NCI-H510A treated with DMSO at 0.1 percent for 48 hours (cell line): ENCODE data around the gene CFAP299.
"Not testable (repeated sequence)": the region's sequence is repeated elsewhere in the genome, so short reads cannot be mapped to it uniquely, and the experiment has no call there.

Source experiments
- DNase-seq: peaks from one replicate; lab custom pipeline; 2025; lab: John Stamatoyannopoulos, UW

Gene CFAP299

GRCh38 chr4:80331693-80332092, 3.8 kb upstream of the CFAP299 start:
- no peak for DNase-seq

GRCh38 chr4:80333121-80333520, 2.4 kb upstream of the CFAP299 start:
- no peak for DNase-seq

- DNase-seq: no peak
Observed at GRCh38 chr4:80334568-80334967, 962 bp upstream of the CFAP299 start.

DNA sequence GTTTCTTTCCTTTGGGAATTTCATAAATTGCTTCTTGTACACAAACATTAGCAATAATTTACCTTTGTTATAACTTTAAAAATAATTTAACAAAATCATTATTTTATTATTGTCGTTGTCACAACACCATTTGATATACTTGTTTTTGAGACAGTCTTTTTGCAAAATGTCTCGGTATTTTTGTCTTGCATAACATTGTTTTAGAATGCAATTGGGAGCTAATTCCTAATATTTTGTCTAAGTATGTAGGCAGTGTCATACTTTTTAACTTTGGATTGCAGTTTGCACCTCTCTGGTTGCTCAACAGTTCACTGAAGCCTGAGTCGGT, 340 bp upstream of the CFAP299 start:
- DNase-seq: no peak

- peak; percentile 14 for DNase-seq
Observed at GRCh38 chr4:80336582-80336981, 1.1 kb downstream of the CFAP299 start.

- DNase-seq: no peak
Observed at GRCh38 chr4:80340036-80340435, 4.5 kb downstream of the CFAP299 start.

GRCh38 chr4:80342684-80343083, 7.2 kb downstream of the CFAP299 start:
- not testable (repeated sequence) for DNase-seq

DNA sequence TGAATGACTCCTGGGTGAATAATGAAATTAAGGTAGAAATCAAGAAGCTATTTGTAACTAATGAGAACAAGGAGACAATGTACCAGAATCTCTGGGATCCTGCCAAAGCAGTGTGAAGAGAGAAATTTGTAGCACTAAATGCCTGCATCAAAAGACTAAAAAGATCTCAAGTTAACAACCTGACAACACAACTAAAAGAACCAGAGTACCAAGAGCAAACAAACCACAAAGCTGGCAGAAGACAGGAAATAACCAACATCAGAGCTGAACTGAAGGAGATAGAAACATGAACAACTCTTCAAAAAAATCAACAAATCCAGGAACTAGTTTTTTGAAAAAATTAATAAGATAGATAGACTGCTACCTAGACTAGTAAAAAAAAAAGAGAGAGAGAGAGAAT, 8.4 kb downstream of the CFAP299 start:
- DNase-seq: no peak

- no peak for DNase-seq
Observed at GRCh38 chr4:80360084-80360483, 24.6 kb downstream of the CFAP299 start.

GRCh38 chr4:80360900-80361299, 25.4 kb downstream of the CFAP299 start:
- DNase-seq: no peak

DNA sequence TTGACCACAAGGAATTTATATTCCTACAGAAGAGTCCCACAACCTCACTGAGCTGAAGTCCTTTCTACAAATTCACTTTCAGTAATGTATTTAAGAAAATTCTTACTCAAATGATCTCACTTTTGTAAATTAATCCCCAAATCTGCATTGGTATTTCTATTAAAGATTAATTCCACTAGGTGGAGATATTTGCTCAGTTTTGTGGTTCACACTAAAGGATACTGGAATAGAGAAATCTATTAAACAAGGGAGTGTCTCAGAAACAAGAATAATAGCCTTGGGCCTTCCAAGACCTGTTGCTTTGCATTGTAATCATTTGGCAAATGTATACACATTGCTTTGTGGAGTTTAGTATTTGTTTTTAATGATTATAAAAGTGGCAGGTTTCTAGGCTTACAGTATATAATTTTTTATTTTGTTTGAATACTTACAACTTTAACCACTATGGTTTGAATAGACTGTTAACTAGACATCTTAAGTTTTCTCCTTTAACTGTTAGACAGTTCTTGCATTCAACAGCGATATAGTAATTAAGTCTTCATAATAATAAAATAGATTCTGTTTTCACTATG, 25.9 kb downstream of the CFAP299 start:
- DNase-seq: peak; percentile 10

GRCh38 chr4:80362578-80363181, 27.1 kb downstream of the CFAP299 start:
- peak; percentile 36 for DNase-seq

DNA sequence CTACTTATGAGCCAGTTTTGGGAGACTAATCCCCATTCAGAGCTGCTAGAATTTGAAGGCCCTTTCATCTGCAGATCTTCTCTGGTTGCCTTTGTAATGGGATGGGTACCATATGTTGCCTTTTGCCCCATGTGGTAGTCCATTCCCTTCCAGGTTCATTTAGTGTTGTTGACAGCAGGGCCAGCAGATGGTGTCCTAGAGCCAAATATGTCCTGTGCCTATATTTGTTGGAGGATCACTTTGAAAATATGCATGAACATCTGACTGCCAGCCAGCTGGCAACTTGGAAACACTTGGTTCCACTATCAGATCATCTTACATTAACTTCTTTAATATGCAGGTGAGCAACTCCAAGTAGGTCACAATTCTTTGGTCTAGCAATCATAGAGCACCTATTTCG, 30.4 kb downstream of the CFAP299 start:
- peak; percentile 75 for DNase-seq

GRCh38 chr4:80367737-80368136, 32.2 kb downstream of the CFAP299 start:
- no peak for DNase-seq

- DNase-seq: no peak
Observed at GRCh38 chr4:80370635-80371034, 35.1 kb downstream of the CFAP299 start.

GRCh38 chr4:80371046-80371445, 35.5 kb downstream of the CFAP299 start:
- DNase-seq: no peak

DNA sequence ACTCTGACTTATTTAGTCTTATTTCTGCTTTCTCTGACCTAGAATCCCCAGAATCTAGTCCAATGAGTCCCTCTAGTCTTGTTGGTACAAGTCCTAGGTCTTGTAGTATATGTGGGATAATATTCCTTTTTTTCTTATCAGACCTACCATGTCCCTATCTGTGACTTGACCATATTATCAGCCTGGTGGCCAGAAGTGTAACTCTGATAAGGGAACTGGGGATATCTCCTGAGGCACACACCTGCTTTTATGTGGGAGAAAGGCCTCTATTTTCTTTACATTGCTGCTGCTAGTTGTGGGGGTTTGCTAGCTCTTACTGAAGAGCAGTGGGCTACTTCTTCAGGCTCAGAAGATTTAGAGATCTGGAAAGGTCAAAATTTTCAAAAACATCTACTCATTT, 38.6 kb downstream of the CFAP299 start:
- DNase-seq: no peak

GRCh38 chr4:80382090-80382832, 46.7 kb downstream of the CFAP299 start:
- no peak for DNase-seq

DNA sequence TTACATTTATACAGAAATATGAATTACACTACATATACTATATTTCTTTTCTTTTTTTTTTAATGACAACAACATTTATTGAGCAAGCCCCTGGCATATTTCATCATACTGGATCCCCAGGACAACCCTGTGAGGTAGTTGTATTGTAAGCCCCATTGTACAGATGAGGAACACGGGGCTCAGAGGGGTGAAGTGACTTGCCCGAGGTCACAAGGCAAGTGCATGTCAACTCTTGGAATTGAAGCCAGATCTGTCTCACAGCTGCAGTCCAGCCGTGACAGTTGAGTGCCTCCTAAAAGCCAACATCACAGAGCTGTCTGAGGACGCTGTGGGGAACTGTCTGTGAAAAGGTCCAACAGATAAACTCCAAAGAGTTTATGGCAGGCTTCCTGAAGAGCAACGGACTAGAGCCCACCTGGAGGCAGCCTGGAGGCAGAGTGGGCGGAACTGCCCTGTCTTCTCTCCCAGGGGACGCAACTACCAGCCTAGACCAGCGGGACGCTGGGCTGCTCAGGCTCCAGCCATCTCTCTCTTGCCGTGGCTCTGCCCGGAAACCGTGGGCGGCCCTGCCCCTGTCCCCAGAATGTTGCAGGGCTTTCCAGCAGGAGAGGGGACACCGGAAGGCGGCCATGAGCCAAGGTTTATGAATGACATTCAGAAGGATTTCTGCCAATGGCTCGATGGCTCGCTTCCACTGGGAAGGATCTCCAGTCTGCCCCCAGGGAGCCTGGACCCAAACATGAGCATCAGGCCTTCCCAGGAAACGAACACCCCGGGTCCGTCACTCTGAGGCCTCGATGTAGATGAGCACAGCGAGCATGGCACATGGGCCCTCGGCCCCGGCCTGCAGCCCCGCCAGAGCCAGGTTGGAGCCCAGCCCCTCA, 50.1 kb downstream of the CFAP299 start:
- no peak for DNase-seq

GRCh38 chr4:80386281-80386886, 50.9 kb downstream of the CFAP299 start:
- DNase-seq: no peak

GRCh38 chr4:80387390-80388283, 52.1 kb downstream of the CFAP299 start:
- DNase-seq: no peak
